GM12891 (cell line): Measurements from ENCODE around the gene DNAI1.

ENCODE experiments used
- POLR2A ChIP-seq: IDR thresholded peaks from 2 replicates; pipeline ENCODE4 v1.6.1; 2011; ENCODE audit warnings: low read depth, low read length, control low read depth
- POLR2AphosphoS5 ChIP-seq: IDR thresholded peaks from 2 replicates; pipeline ENCODE4 v1.6.1; 2011; ENCODE audit warnings: low read depth, low read length, control low read depth
- TAF1 ChIP-seq: IDR thresholded peaks from 2 replicates; pipeline ENCODE4 v1.6.1; 2011; ENCODE audit warnings: low read depth, low read length, control low read depth

GRCh38 chr9:34514401-34514800 lies 55.8 kb downstream of the DNAI1 start:
- no peak for TF ChIP-seq POLR2A
- no peak for TF ChIP-seq POLR2AphosphoS5
- no peak for TF ChIP-seq TAF1
